ENCODE results near the gene RPE. TPM values are rescaled to one million over a fixed set of nuclear protein-coding genes. Genes with fewer than 3 reads are reported as not detected.

The RPE gene
- total RNA-seq, 1 experiment from 2014 or later: 67.6 TPM

DNA sequence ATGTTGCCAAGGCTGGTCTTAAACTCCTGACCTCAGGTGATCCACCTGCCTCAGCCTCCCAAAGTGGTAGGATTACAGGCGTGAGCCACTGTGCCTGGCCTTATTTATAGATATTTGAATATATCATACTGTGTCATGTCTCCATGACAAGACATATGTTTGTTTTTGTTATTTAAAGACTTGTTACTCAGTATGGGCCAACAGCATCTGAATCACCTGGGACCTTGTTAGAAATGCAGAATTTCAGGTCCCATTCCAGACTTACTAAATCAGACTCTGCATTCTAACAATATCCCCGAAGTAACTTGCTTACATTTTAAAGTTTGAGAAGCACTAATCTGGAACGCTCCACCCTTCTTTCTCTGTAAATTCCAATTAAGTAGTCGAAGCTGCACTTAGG is 33.2 kb downstream of the RPE start (continued):
- TF ChIP-seq MAX (IDR thresholded peaks at IDR 0.05) (no peak), ZNF274 (IDR thresholded peaks at IDR 0.05; ENCODE audit: low read depth, low read length) (no peak), YY1 (IDR thresholded peaks at IDR 0.05; ENCODE audit: extremely low read depth, insufficient replicate concordance, low read depth, low read length) (no peak), RAD21 (IDR thresholded peaks at IDR 0.05; ENCODE audit: low read depth) (no peak), SP1 (IDR thresholded peaks at IDR 0.05; ENCODE audit: low read depth) (no peak), EZH2 (IDR thresholded peaks at IDR 0.05) (no peak), CBX3 (IDR thresholded peaks at IDR 0.05; ENCODE audit: low read depth) (no peak), EGR1 (IDR thresholded peaks at IDR 0.05; ENCODE audit: low read depth) (no peak), CEBPB (IDR thresholded peaks at IDR 0.05; ENCODE audit: low read depth) (no peak), ZFX (IDR thresholded peaks at IDR 0.05) (no peak), SRF (IDR thresholded peaks at IDR 0.05; ENCODE audit: low read depth) (no peak), ATF3 (IDR thresholded peaks at IDR 0.05) (no peak)
- TF ChIP-seq, protein P1, sequence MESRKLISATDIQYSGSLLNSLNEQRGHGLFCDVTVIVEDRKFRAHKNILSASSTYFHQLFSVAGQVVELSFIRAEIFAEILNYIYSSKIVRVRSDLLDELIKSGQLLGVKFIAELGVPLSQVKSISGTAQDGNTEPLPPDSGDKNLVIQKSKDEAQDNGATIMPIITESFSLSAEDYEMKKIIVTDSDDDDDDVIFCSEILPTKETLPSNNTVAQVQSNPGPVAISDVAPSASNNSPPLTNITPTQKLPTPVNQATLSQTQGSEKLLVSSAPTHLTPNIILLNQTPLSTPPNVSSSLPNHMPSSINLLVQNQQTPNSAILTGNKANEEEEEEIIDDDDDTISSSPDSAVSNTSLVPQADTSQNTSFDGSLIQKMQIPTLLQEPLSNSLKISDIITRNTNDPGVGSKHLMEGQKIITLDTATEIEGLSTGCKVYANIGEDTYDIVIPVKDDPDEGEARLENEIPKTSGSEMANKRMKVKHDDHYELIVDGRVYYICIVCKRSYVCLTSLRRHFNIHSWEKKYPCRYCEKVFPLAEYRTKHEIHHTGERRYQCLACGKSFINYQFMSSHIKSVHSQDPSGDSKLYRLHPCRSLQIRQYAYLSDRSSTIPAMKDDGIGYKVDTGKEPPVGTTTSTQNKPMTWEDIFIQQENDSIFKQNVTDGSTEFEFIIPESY (IDR thresholded peaks at IDR 0.05; ENCODE audit: extremely low read depth, insufficient replicate concordance, low read length): no peak

GRCh38 chr2:210038078-210038477 is 35.6 kb downstream of the RPE start:
- H4K20me1 ChIP-seq (ENCODE audit: insufficient read depth): no peaks in the 10 kb centered on the region
- H3K4me2 ChIP-seq (ENCODE audit: low read length): no peak overlapping the region
- no peak for DNase-seq (ENCODE audit: low read depth, low spot score)
- no peaks in the 10 kb centered on the region for H3K27me3 ChIP-seq (ENCODE audit: insufficient read depth, low read length)
- no peaks in the 10 kb centered on the region for H3K79me2 ChIP-seq (ENCODE audit: insufficient read depth, low read length)
- intact Hi-C loops (cut with micrococcal nuclease): no loop called here
- no TSS peak for BruUV-seq (replicated peaks)
- no peaks in the 10 kb centered on the region for H3K9me2 ChIP-seq (ENCODE audit: insufficient read depth)
- no peak overlapping the region for H2AFZ ChIP-seq (ENCODE audit: low read depth, low read length, poor library complexity, severe bottlenecking)
- ChIA-PET CTCF (no interaction called here), POLR2A (no interaction called here), RAD21 (ENCODE audit: low non-redundant PET in 1 of 2, low total read pairs in 2 of 2, uncharacterized antibody in 2 of 2, unreplicated experiment in 2 of 2) (no interaction called here)
- ATAC-seq: no peak
- no peak overlapping the region for H3K4me3 ChIP-seq (replicated peaks in 1 of 2; ENCODE audit: low read depth in 1 of 2, low read length in 2 of 2)
- no peak overlapping the region for H3K9ac ChIP-seq (ENCODE audit: low read length)
- no peaks in the 10 kb centered on the region for H3K36me3 ChIP-seq (ENCODE audit: control insufficient read depth in 1 of 2, insufficient read depth in 2 of 2, low read length in 2 of 2)
- no peak overlapping the region for H3K27ac ChIP-seq (ENCODE audit: low read depth, low read length)
- no peaks in the 10 kb centered on the region for H3K9me3 ChIP-seq (ENCODE audit: control insufficient read depth in 1 of 2, insufficient read depth in 1 of 2, low read depth in 1 of 2, low read length in 2 of 2)
- H3K4me1 ChIP-seq (ENCODE audit: control insufficient read depth in 1 of 2, insufficient read depth in 2 of 2, low read length in 2 of 2): no peaks in the 10 kb centered on the region
- TF ChIP-seq SP1 (IDR thresholded peaks at IDR 0.05; ENCODE audit: low read depth): no peak
- TF ChIP-seq RAD21 (IDR thresholded peaks at IDR 0.05; ENCODE audit: low read depth): no peak
- TF ChIP-seq SRF (IDR thresholded peaks at IDR 0.05; ENCODE audit: low read depth): no peak
- no peak for TF ChIP-seq POLR2AphosphoS5 (IDR thresholded peaks at IDR 0.05; ENCODE audit: low read depth, low read length)
- TF ChIP-seq CEBPB (IDR thresholded peaks at IDR 0.05; ENCODE audit: low read depth): no peak
- TF ChIP-seq SIN3A (IDR thresholded peaks at IDR 0.05; ENCODE audit: low read depth): no peak
- no peak for TF ChIP-seq FOSL1 (IDR thresholded peaks at IDR 0.05; ENCODE audit: low read depth)
- TF ChIP-seq EZH2phosphoT487 (IDR thresholded peaks at IDR 0.05; ENCODE audit: borderline replicate concordance): no peak
- TF ChIP-seq CBX3 (IDR thresholded peaks at IDR 0.05; ENCODE audit: low read depth): no peak
- no peak for TF ChIP-seq REST (IDR thresholded peaks at IDR 0.05; ENCODE audit: low read depth)
- TF ChIP-seq, protein P1 (IDR thresholded peaks at IDR 0.05; ENCODE audit: extremely low read depth, insufficient replicate concordance, low read length): no peak
- TF ChIP-seq TCF7L2 (IDR thresholded peaks at IDR 0.05; ENCODE audit: borderline replicate concordance, extremely low read depth, insufficient read depth, insufficient read length): no peak

Measured in HCT116 (cell line).